GM18951 (cell line): Measurements from ENCODE around the gene STX8.
"Not testable (repeated sequence)": the region's sequence is repeated elsewhere in the genome, so short reads cannot be mapped to it uniquely, and the experiment has no call there.

Experiments used
- POLR2A ChIP-seq: IDR thresholded peaks from 4 replicates; pipeline ENCODE4 v1.6.1; 2011; ENCODE audit warnings: mild to moderate bottlenecking; ENCODE audit not compliant: insufficient read length, insufficient read depth; ENCODE audit errors: extremely low read depth
- in situ Hi-C: fragments of 300-500 bp; cut with MboI; formaldehyde crosslinking; loops from one replicate; pipeline ENCODE4 v1.12.0; 2022; ENCODE audit warnings: low sequenced_read_pairs, mixed read lengths, inconsistent platforms; ENCODE audit not compliant: unreplicated experiment

STX8 gene

DNA sequence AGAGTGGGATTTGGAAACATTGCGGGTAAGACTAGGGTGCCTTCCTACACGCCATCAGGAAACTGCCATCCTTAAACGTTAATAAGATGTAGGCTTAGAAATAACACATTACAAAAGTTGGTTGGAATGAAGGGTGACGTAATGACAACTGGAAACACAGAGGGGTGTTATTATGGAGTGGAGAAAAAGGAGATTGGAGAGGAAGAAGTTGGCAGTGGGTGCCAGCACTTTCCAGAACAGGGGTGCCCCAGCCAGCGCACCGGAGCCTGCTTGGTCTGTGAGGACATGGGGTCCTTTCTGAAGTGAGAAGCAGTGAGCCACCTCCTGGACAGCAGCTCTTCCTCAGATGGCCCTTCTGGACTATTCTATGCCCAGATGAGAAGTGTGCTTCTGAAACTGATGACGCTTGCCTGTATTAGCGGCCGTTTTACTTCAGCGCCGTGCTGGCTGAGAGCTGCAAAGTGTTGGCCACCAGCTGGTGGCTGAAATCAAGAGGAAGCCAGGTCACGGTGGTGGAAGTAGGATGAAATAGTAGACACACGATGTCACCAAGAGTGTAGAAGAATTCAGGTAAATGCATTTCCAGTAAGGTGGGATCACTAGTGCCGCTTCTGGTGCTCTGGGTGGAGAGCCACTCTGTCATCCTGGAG is 309.5 kb downstream of the STX8 start:
- no peak for TF ChIP-seq POLR2A
- in situ Hi-C loops: no loop called here

- in situ Hi-C loops: no loop called here
These were observed 314.3 kb downstream of the STX8 start for GRCh38 chr17:9261081-9262012.

GRCh38 chr17:9259419-9259818 is 316.2 kb downstream of the STX8 start:
- in situ Hi-C loops: no loop called here
- TF ChIP-seq POLR2A: no peak

More at GRCh38 chr17:9261081-9262012, 314.3 kb downstream of the STX8 start:
- TF ChIP-seq POLR2A: no peak

DNA sequence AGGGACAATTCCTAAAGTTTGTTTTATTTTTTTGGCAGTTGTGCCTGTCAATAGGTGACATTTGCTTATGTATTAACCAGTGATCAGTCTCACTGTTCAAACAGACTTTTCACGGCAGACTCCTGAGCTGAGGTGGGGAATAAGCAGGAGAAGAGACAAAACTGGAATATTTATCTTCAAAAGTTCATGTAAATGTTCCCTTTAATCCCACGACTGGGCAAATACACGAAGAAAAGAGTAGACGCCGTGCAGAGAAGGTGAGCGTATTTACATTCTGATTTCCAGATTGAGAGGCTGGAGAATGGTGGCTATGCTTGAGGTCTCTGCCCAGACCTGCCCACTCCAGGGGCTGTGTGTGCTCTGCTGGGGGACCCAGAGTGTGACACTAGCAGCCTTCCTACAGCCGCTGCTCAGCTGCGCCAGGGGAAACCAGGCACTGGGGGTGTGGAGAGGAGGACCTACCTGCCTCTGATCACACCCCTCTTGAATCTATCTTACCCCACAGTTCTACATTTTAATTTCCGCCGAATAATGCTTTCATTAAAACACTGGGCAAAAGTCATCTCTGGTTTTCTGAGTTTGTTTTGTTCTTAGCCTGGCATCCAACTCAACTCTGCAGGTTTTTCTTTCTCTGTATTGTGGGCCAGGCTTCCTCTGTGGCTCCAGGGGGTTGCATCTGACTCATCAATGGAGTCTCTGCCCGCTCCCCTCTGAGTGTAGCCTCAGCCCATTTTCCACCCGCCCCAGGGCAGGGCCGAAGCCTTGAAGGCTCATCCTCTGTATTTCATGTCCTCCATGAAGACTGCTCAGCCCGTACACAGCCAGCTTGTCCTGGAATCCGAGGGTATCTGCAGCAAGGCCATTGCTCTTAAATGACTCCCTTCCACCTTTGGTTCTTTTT is 317.3 kb downstream of the STX8 start:
- in situ Hi-C loops: no loop called here

DNA sequence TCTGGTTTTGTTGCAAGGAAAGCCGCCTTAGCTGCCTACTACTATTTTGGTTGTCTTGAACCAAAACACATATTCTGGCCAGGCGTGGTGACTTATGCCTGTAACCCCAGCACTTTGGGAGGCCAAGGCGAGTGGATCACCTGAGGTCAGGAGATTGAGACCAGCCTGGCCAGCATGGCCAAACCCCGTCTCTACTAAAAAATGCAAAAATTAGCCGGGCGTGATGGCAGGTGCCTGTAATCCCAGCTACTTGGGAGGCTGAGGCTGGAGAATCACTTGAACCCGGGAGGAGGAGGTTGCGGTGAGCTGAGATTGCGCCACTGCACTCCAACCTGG is 318.0 kb downstream of the STX8 start:
- in situ Hi-C loops: not testable (repeated sequence)

More for the DNA sequence above, 317.3 kb downstream of the STX8 start:
- TF ChIP-seq POLR2A: no peak

GRCh38 chr17:9256751-9257629 is 318.6 kb downstream of the STX8 start:
- in situ Hi-C loops: no loop called here
- TF ChIP-seq POLR2A: no peak

DNA sequence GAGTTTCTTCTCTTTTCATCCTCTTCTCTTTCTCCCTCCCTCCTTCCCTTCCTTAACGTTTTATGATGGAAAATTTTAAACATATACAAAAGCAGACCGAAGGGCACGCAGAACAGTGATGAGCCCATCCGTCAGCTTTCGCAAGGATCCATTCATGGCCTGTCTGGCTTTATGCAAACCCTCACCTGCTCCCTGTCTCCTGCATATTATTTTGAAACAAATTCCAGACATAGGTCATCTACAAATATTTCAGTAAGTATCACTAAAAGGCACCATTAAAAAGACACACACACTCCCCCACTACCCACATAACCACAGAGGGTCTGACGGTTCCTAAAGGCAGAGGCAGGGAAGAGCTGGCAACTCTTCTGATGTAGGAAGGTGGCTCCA is 319.3 kb downstream of the STX8 start:
- in situ Hi-C loops: no loop called here

DNA sequence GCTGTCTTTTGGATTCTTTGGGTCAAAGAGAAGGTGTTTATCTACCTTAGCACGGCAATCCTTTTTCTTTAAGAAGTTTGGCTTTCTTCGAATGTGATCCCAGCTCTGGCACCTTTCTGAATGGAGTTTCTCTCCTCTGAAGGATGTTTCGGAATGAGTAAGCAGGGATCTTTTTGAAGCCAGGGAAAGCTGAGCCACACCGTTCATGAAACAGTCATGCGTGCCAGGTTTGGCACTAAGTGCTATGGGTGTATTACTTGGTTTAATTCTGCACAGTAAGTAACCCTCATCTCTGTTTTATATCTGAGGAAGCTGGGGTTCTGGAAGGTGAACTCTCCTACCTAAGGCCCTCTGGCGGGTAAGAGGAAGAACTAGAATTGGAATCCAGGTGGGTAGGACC is 319.8 kb downstream of the STX8 start:
- in situ Hi-C loops: no loop called here
- no peak for TF ChIP-seq POLR2A

More for the DNA sequence above, 319.3 kb downstream of the STX8 start:
- no peak for TF ChIP-seq POLR2A

GRCh38 chr17:9254841-9255240 is 320.8 kb downstream of the STX8 start:
- TF ChIP-seq POLR2A: no peak
- in situ Hi-C loops: no loop called here

DNA sequence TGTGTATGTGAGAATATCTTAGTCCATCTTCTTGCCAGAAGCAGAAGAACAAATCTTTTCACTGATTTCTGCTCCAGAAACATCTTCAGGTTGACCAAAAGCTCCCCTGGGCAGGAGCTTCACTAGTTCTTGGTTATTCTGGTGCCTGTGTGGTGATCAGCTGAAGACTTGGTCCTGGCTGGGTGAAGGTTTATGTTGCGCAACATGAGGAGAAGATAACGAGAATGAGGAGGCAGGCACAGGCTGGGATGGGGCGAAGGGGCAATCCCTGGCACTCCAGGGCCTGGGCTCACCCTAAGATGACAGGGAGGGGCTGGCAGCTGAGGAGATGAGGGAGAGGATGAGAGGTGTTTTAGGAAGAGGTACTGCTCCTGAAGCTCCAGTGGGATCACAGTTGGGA is 322.3 kb downstream of the STX8 start:
- TF ChIP-seq POLR2A: no peak
- in situ Hi-C loops: no loop called here

DNA sequence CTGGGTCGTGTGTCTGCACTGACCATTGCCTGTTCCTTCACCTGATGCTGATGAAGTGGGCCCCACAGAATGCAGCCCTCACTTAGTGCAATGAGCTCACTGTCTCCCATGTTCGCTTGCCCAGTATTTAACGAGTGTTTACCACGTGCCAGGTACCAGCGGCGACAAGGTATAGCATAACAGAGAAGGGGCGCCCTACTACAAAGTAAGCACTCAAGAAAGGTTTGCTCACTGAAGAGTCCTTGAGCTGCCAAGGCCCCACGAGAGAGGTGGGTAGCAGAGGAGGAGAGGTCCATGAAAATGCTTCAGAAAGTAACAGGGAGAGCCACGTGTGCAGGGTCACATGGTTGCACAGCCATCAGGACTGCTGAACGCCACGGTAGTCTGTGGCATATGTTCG is 324.3 kb downstream of the STX8 start:
- in situ Hi-C loops: no loop called here

DNA sequence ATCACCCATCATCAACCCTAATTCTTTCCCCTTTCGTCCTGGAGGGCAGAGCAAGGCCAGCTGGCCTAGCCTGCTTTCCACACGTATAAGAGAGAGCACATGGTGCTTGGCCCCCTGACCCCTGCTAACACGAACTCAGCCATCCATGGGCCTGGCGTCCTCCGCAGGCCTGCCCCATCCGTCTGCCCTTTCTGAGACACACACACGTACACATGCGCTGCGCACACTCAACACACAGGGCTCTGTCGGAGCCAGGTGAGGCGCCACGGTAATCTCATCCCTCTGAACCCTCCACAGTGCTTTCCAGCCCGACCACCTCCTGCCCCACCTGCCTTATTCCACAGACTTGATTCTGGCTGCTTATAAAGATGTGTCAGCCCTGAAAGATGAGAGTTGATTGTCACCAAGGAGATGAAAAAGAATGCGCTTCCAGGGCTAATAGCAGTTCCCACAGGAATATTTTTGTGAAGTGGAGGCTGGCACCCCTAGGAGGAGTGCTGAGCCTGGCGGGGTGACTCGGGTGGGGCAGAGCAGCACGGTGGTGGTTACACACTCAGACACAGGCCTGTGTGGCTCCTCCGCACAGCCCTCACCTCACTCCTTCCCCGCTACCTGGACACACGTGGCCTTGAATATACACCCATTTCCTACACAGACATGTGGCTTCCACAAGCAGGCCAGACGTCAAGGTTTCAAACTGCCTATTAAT is 326.2 kb downstream of the STX8 start:
- in situ Hi-C loops: no loop called here
- TF ChIP-seq POLR2A: no peak

More for the DNA sequence above, 324.3 kb downstream of the STX8 start:
- TF ChIP-seq POLR2A: no peak
